Glomerular endothelial cell (primary cell): ENCODE data around the gene MAEA. TPM values are rescaled to one million over a fixed set of nuclear protein-coding genes. Genes with fewer than 3 reads are reported as not detected.

ENCODE experiments used
- DNase-seq: peaks from one replicate; pipeline ENCODE4 v3.0.0-alpha.2; 2011; ENCODE audit warnings: low read depth, low spot score; ENCODE audit errors: extremely low read depth
- total RNA-seq: library from RNA; depleted of rRNA; stranded (reverse); fragments of >200 nt; gene quantifications from 2 replicates; pipeline ENCODE4 v1.2.3, GENCODE V29; 2015

MAEA gene
- 71.9 and 80.0 TPM in 2 replicates for total RNA-seq

DNA sequence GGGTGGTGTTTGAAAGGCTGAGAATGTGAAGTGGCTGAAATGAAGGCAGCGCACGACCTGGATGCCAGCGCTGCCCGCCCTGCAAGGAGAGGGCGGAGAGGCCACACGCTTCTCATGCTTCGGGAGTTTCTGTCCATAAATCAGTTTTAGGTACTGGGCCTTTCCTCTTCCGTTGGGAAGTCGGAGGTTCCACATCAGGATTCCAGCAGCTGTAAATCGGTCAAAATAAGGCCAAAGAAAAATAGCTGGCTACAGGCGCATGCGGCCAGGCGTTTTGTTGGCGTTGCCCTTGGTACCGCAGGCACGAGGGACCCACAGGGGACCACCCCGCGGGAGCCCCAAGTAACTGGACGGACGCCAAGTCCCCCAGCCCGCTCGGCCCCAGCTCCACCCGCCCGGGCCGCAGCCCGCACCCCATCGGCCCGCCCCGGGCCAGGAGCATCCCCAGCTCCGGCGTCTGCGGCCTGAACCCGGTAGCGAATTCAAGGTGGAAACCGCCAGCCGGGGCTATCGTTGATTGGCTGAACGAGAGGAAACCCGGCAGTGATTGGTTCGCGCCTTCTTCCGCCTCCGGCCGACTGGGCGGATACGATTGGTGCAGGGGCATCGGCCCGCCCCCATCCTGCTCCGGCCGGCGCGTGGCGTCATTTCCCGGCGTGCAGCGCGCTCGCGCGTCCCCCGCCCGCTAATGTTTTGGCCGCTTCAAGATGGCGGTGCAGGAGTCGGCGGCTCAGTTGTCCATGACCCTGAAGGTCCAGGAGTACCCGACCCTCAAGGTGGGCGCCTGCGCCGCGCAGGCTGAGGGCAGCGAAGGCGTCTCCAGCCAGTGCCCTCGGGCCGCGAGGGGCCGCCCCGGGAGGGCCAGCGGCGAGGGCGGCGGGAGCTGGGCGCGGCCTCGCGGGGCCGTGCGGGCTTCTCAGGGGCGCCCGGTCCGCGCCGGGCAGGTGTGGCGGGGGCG is at the start of gene MAEA:
Gene MAEA, plus strand, starts transcription at position 685 of the 958 bp plus-strand sequence. Its CDS starts 23 bp downstream, at position 708.
- peak; percentile 72 for DNase-seq

DNA sequence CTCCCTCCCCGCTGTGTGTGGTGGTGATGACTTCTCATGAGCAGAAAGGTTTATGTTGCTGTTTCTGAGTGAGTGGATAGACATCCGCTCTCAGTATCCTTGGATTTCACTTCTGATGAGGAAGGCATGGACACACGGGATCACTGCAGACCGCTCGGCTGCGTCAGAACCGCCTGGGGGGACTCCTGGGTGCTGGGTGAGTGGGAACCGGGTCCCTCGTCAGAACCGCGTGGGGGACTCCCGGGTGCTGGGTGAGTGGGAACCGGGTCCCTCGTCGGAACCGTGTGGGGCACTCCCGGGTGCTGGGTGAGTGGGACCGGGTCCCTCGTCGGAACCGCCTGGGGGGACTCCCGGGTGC is 49.8 kb upstream of the MAEA start:
- no peak for DNase-seq

DNA sequence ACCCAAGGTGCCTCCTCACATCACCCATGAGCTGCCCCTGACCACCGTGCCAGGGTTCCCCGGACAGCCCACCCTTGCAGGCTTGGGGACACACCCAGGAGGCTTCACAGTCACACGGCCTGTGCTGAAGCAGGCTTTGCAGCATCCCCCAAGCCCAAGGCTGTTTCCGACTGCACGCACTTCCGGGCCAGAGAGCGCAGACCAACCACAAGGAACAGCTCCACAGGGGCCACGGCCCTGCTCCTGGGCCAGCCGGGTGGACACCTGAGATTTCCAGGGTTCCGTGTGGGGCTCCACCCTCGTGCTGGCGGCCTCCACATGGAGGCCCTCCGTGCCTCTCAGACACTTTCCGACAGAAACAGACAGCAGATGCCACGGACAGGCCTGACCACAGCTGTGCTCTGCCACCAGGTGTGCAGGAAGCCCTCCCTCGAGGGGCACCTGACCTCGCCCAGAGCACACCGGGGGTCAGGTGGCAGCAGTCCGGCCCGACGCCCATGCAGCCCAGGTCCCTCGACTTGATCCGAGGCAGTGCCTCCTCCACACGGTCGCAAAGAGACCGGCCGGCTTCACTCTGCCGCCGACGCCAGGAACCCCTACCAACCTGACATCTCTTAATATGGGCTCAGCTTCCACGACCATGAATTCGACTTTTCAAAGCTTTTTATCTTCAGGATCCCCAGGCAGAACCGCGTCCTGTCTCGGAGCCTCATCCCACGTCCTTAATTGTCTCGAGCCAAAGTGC is 48.8 kb upstream of the MAEA start:
- DNase-seq = no peak

DNA sequence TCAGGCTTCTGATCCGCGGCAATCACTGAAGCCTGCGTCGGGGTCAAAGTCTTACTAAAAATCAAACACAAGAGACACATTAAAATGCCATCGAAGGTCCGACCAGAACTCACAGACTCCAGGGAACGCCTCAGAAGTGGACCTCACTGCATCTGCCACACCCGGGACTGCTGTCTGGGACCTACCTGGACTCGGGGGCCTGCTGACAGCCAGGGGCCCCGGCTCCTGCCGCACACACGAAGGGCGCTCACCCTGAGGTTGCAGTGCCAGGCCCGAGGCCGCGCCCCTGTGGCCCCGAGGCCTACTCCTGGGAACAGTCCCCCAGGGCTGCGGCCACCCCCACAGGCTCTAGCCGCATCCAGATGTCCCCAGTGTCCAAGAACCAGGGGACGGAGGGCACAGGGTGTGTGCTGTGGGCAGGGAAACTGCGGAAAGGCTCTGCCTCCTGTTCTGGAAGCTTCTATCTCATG is 48.2 kb upstream of the MAEA start:
- DNase-seq = no peak

DNA sequence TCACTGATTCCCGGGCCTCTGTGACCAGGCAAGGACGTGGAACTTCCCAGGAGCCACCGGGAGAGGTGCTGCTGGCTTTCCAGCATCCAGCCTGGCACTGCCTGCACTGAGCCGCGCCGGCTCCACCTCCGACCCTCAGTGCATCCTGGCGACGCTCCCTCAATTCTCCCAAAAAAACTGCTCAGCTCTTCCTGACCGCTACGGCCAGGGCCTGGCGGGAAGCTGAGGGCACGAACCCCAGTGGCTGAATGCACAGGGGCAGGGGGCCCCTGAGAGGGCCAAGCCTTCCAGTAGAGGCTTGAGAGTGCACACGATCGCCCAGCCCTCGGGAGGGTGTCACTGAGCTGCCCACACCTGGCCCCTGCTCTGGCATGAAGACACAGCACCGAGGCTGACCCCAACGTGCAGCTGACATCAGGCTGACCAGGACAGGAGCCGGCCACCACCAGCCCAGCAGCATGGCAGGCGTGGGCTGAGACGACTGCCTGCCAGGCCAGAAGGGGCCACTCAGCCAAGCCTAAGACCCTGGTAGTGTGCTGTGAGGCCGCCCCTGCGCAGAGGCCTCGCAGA is 47.7 kb upstream of the MAEA start:
- DNase-seq = no peak

DNA sequence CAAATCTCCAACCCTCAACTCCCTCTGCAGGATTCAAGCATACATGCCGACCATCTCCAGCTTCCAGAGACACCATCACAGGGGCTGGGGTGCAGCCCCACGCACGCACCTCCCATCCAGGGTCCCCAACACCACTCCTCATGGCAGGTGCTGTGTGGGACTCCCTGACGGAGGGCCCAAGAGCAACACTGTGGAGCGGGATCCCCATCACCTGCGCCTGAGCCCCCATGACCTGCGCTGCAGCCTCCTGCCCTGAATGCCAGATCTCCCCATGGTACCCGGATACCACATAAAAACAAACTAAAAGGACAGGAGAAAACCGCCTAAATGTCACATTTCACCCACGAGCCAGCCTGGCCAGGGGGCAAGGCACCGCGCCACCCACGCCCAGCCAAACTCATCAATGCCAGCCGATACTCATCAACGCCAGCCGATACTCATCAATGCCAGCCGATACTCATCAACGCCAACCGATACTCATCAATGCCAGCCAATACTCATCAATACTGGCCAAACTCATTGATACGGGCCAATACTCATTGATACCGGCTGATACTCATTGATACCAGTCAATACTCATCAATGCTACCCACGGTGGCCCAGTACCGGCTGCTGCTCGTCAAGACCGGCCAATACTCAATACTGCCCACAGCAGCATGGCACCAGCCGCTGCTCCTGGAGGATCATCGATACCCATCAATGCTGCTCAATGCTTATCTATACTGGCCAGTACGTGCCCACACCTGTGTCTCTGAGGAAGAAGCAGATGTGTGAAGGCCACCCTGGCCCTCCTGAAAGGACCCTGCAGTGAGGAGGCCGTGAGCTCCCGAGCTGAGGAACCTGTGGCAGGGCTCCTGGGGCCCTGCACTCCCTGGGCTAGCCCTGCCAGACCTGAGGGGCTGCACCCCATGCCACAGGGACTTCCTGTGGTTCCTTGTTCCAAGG is 46.9 kb upstream of the MAEA start:
- DNase-seq = no peak

DNA sequence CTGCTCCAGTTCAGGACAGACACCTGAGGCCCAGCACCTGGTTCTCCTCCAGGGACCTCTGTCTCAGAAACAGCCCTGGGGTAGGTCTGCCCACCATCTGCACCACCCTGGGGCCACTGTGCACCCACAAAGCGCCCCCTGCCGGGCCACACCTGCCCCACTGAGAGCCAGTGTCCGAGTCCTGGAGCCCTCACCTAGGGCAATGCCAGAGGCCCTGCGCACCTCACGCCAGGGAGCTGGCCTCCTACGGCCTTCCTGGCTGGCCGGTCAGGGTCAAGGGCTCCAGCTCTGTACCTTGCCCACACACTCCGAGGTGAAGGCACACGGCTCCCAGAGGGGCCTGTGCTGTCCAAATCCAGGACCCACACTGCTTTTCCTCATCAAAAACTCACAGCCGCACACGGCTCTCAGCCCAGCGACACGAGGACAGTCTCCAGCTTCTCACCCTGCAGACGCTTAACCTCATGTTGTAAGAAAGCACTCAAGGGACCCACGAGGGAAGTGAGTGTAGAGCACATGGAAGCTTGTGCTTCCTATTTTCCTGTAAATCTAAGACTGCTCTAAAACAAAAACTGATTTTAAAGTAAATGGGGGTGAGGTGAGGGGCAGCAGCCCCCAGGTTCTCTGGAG is 46.1 kb upstream of the MAEA start:
- DNase-seq = no peak

DNA sequence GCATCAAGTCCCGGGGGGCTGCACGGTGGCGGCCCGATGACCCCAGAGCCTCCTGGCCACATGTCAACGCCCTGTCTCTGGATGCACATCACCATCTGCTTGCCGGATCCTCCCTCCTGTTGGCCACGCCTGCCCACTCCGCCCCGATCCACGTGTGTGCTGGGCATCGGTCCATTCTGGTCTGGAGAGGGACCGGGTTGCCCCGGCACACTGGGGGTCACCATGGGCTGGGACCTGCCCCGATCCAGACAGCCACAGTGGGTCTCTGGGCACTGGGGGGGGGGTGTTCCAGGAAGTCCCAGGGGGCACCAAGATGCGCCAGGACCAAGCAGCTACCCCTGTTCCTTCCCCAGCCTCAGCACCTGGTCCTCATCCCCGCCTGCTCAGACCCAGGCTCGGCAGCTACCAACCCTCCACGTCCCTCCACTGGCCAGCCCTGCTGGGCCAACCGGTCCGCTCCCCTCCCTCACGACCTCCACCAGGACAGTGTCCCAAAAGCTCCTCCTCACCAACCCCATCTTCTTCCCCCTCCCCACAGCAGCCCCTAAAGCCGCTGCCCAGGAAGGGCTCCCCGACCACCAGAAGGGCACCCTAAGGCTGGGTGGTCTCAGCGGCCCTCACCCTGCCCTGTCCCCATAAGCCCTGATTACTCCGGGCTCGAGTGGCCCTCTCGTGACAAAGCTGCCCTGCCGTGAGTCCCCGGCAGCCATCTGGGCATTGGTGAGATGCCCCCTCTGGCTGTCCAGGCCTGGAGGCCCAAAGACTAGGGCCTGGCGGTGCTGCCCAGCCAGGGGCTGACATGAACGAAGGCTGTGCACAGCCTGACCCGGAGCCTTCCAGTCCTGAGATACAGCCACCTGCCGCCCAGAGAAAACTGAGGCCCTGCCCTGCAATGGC is 45.4 kb upstream of the MAEA start:
- DNase-seq = no peak

DNA sequence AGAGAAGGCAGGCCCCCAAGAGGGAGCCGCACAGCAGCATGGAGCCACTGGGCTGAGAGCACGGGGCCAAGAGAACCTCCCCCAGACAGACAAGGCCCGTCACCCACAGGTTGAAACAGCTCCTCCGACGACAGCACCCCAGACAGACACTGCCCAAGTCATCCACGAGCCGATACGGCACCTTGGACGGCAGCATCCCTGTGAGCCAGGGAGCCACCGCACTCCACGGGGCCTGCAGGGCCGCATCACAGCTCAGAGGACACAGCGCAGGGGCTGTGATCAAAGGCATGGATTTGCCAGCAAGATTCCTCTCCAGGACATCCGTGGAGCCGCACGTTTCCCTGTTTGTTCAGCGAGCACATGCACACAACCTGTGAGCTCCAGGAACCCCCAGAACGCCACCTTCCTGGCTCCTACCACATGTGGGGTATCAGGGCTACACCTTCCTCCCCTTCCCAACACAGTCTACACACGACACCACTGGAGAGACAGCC is 44.7 kb upstream of the MAEA start:
- DNase-seq = no peak

DNA sequence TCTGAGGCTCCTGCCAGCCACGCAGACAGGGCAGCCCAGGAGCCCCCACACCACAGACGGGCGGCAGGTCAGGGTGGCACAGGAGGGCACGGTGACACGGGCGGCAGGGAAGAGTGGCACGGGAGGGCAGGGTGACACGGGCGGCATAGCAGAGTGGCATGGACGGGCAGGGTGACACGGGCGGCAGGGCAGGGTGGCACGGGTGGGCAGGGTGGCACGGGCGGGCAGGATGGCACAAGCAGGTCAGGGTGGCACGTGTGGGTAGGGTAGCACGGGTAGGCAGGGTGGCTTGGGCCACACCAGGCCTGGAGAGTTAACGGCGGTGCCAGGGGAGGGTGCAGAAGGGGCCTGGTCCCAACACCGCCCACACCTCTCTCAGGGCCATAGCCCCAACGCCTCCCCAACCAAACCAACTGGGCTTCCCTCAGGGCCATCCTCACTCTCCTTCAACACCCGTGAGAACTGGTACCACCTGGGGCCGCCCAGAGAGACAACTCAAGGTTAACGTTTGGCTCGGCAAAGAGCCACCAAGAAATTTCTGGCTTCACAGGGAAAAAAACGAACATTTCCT is 44.1 kb upstream of the MAEA start:
- DNase-seq = no peak

DNA sequence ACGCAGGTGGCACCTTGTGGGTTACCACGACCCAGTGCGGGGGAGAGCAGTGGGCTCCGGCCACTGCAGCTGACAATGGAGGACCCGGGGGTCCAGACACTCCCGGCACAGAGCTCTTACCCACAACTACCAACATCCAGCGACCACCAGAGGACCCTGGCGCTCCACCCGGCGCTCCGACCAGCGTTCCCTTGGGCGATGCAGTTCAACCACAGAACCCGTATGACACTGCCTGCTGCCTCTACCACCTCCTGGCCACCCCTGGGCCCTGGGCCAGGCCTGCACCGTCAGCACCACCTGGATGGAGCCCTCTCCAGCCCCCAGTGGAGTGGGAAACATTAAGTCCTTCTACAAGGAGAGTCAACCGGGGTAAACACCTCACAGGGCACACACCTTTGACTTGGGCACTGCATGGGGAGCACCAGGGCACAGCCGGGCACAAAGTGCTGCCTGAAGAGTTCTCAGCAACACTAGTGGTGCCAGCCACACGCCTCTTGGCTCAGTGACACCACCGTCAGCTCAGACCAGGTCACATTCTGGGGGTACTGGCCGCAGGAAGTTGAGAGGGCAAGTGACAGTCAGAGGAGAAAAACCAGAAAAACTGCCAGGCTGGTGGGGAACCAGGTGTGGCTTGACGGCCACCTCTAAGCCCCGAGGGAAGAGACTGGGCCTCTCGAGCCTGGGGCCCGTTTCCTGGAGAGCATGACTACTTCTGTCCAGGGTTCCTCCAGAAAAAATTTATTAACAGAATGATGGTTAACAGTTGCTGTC is 43.4 kb upstream of the MAEA start:
- no peak for DNase-seq

DNA sequence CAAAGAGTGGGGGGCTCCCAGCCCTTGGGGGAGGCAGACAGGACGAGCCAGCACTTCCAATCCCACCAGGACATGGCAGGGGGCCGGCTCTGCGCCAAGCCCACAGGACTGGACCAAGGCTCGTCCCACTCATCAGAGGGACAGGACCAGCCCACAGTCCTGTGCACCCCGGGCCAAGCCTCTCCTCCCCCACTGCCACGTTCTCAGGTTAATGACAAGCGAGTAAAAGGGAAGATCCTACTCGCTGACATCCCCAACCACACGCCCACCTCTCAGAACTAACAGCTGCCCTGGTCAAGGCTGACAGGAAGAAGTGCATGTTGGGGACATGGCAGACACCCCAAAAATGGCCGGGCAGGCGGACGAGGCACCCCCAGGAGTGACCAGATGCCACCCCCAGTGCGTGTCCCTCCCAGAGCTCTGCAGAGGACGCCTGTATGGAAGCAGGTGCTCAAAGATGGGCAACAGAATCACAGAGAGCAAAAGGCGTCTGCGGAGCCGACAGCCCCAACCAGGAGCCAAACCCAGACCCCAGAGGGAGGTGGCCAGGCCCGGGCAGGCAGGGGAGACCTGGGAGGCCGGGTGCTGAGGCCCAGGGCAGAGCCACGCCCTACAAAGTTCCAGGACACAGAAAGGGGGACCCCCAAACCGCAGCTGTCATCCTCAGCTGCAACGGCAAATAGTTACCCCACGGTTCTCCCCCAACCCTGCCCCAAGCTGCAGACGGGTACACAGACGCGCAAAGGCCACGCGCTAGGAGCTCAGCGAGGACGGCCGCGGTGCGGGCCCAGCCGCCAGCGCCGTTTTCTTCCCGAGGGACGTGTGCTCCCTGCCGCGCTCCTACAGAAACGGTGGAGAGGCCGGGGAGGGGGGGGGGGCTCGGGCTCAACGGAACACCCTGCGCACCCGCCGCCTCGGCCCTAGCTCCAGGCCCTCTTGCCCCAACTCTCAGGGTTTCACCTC is 42.5 kb upstream of the MAEA start:
- no peak for DNase-seq

DNA sequence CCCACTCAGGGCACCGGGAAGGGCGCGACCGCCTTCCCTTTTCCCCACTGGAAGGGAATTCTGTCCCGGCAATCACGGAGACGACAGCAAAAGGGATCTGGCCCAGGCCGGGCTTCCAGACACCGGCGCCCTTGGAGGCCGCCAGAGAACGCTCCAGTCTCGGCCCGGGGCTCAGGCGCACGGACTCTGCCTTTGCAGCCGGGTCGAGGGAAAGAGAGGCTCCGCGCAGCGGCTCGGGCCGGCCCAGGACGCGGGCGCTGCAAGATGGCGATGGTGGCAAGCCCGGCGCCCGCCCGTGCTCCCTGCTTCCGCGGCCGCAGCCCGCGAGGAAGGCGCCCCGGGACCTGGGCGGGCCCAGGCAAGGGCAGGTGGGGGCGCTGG is 41.8 kb upstream of the MAEA start:
- no peak for DNase-seq

DNA sequence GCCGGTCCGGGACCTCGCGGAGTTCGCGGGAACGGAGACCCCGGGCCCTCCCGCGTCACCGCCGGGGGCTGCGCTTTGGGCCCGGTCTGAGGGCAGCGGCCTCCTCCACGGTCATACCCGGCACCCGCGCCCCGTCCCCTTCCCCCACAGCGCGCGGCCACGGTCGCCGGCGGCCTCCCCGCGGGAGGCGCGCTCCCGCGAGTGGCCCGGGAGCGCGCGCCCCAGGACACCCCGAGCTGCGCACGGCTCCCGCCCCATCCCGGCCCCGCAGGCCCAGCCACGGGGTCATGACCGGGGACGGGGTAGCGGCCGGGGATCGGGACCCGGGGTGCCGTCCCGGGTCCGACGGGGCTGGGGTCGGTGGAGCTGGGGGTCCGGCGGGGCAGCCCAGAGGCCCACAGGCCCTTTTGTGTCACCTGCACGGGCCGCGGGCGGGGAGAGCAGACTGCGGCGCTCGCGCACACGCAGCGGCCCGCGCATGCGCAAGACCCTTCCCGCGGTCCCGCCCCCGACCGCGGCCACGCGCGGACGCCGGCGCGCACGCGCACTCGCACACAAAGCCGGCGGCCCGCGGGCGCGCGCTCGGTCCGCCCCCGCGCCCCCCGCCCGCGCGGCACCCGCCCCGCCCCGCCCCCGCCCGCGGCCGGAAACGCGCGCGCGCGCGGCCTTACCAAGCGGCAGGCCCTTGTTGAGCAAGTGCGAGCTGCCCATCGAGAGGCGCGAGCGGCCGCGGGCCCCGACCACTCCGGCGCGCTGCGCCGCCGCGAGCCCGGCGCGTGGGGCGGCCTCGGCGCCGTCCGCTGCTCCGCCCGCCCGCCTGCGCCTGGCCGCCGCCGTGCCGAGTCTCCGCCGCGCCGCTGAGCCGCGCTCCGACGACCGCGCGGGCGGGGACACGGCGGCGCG is 41.2 kb upstream of the MAEA start, which contains the start of gene CTBP1:
Gene CTBP1, minus strand, starts transcription at position 886 of the 903 bp plus-strand sequence. CDS start 7,799 bp downstream, outside the sequence.
- DNase-seq = no peak

DNA sequence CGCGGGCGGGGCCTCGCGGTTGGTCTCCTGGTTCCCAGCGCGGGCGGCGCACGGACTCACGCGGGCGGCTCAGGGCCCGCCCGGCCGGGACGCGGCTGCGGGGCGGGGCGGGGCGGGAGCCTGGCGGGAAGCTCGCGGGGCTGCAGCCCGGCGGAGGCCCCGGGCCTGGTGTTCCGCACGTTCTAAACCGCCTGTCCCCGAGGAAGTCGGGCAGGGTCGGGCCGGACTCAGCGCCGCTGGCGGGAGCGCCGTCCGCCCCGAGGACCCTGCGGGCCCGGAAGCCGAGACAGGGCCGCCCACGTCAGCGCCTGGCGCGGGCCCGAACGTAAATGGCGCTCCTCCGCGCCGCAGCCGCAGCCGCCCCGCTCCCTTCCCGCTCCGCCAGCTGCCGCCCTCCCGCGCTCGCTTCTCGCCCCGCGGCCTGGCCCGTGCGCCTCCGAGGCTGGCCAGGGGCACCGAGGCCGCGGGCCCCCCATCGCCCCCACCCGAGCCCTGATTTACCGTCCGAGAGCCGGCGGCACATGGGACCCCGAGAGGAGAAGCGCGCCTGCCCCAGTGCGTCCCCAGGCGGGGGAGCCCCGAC is 40.5 kb upstream of the MAEA start:
- DNase-seq = no peak
